Activated naive CD8-positive, alpha-beta T cell treated with anti-CD3 and anti-CD28 coated beads, Interleukin-2, amount 10 ng/mL, durations not matched to agents 7 days and 5 days (primary cell): ENCODE results near the gene MAP7. TPM values are rescaled to one million over a fixed set of nuclear protein-coding genes. Genes with fewer than 3 reads are reported as not detected.
"Not testable (repeated sequence)": the region's sequence is repeated elsewhere in the genome, so short reads cannot be mapped to it uniquely, and the experiment has no call there.

Experiments
- ATAC-seq: fragments of 150-1000 bp; cut with Tn5 transposase; one replicate; pipeline ENCODE4 v1.10.0; 2021; ENCODE audit warnings: low read depth, moderate library complexity
- POLR2A ChIA-PET: fragments of 350-600 bp; sonication (Branson Sonifier 250); formaldehyde crosslinking; loops from one replicate; lab custom pipeline; 2021; ENCODE audit warnings: antibody characterized with exemption; lab: Charles Lee
- DNase-seq: peaks from one replicate; pipeline ENCODE4 v3.0.0; 2021
- H3K27ac Mint-ChIP-seq: one replicate; pipeline ENCODE4 v1.8.0; 2022; ENCODE audit warnings: mild to moderate bottlenecking, mixed read lengths
- H3K27me3 Mint-ChIP-seq: one replicate; pipeline ENCODE4 v1.8.0; 2022; ENCODE audit warnings: mild to moderate bottlenecking, moderate library complexity, mixed read lengths
- H3K36me3 Mint-ChIP-seq: one replicate; pipeline ENCODE4 v1.8.0; 2021; ENCODE audit warnings: mild to moderate bottlenecking, mixed read lengths
- H3K4me1 Mint-ChIP-seq: one replicate; pipeline ENCODE4 v1.8.0; 2021; ENCODE audit warnings: mixed read lengths
- H3K4me3 Mint-ChIP-seq: one replicate; pipeline ENCODE4 v1.8.0; 2022; ENCODE audit warnings: mild to moderate bottlenecking, moderate library complexity, mixed read lengths
- H3K9me3 Mint-ChIP-seq: one replicate; pipeline ENCODE4 v1.8.0; 2021; ENCODE audit warnings: mixed read lengths
- total RNA-seq, 2 experiments: library from RNA; stranded (reverse); gene quantifications; one replicate each; pipeline ENCODE4 v1.2.3, GENCODE V29; 2021

Gene MAP7
- total RNA-seq, 2 experiments from 2014 or later, result 0.14 to 0.48 TPM

GRCh38 chr6:136404627-136405419 is 145.4 kb downstream of the MAP7 start:
- peaks cover 7% of the 10 kb centered on the region for H3K9me3 Mint-ChIP-seq

GRCh38 chr6:136404007-136404406 is 146.2 kb downstream of the MAP7 start:
- H3K4me3 Mint-ChIP-seq, result no peak overlapping the region
- DNase-seq (no peak), ATAC-seq (no peak)
- H3K36me3 Mint-ChIP-seq, result no peaks in the 10 kb centered on the region
- H3K27me3 Mint-ChIP-seq, result peaks cover 12% of the 10 kb centered on the region
- POLR2A ChIA-PET, result interaction anchor here (0.7 kb wide), 1 partner anchor 906 kb away, joined by 3 read pairs; the partner anchor contains the start of gene AHI1
- H3K27ac Mint-ChIP-seq, result no peak overlapping the region
- no peaks in the 10 kb centered on the region for H3K4me1 Mint-ChIP-seq
- H3K9me3 Mint-ChIP-seq, result peaks cover 7% of the 10 kb centered on the region

More at GRCh38 chr6:136404627-136405419, 145.4 kb downstream of the MAP7 start:
- no peaks in the 10 kb centered on the region for H3K4me1 Mint-ChIP-seq
- peaks cover 17% of the 10 kb centered on the region for H3K27me3 Mint-ChIP-seq
- ATAC-seq (no peak), DNase-seq (no peak)
- no peaks in the 10 kb centered on the region for H3K36me3 Mint-ChIP-seq
- no peak overlapping the region for H3K27ac Mint-ChIP-seq
- POLR2A ChIA-PET, result interaction anchor here (0.7 kb wide), 1 partner anchor 907 kb away, joined by 3 read pairs; the partner anchor contains the start of gene AHI1
- H3K4me3 Mint-ChIP-seq, result no peak overlapping the region

- H3K4me3 Mint-ChIP-seq, result no peak overlapping the region
- H3K27ac Mint-ChIP-seq, result no peak overlapping the region
- POLR2A ChIA-PET, result no interaction called here
- DNase-seq (no peak), ATAC-seq (no peak)
- peaks cover 9% of the 10 kb centered on the region for H3K27me3 Mint-ChIP-seq
- H3K36me3 Mint-ChIP-seq, result no peaks in the 10 kb centered on the region
- H3K9me3 Mint-ChIP-seq, result peaks cover 7% of the 10 kb centered on the region
- H3K4me1 Mint-ChIP-seq, result no peaks in the 10 kb centered on the region
Observed at GRCh38 chr6:136403110-136403980, 146.9 kb downstream of the MAP7 start.

- H3K27me3 Mint-ChIP-seq, result peaks cover 2% of the 10 kb centered on the region
- H3K27ac Mint-ChIP-seq, result no peak overlapping the region
- DNase-seq, result no peak
Observed at GRCh38 chr6:136401749-136402148, 148.5 kb downstream of the MAP7 start.

GRCh38 chr6:136401236-136401635 is 149.0 kb downstream of the MAP7 start:
- H3K27ac Mint-ChIP-seq, H3K4me3 Mint-ChIP-seq, H3K9me3 Mint-ChIP-seq, H3K4me1 Mint-ChIP-seq, H3K27me3 Mint-ChIP-seq, POLR2A ChIA-PET, DNase-seq, ATAC-seq, H3K36me3 Mint-ChIP-seq: not testable (repeated sequence)

More at GRCh38 chr6:136401749-136402148, 148.5 kb downstream of the MAP7 start:
- Mint-ChIP-seq H3K4me1 (no peaks in the 10 kb centered on the region), H3K36me3 (no peaks in the 10 kb centered on the region), H3K9me3 (peaks cover 7% of the 10 kb centered on the region), H3K4me3 (no peak overlapping the region)
- no peak for ATAC-seq
- POLR2A ChIA-PET, result no interaction called here

- H3K4me3 Mint-ChIP-seq, result no peak overlapping the region
- peaks cover 7% of the 10 kb centered on the region for H3K9me3 Mint-ChIP-seq
- H3K27me3 Mint-ChIP-seq, result no peaks in the 10 kb centered on the region
- POLR2A ChIA-PET, result no interaction called here
- DNase-seq (no peak), ATAC-seq (no peak)
- H3K27ac Mint-ChIP-seq, result no peak overlapping the region
- H3K36me3 Mint-ChIP-seq, result no peaks in the 10 kb centered on the region
- no peaks in the 10 kb centered on the region for H3K4me1 Mint-ChIP-seq
Observed at GRCh38 chr6:136398453-136398852, 151.8 kb downstream of the MAP7 start.

GRCh38 chr6:136396908-136397307 is 153.3 kb downstream of the MAP7 start:
- ATAC-seq, result no peak
- Mint-ChIP-seq H3K4me1 (no peaks in the 10 kb centered on the region), H3K4me3 (no peak overlapping the region), H3K9me3 (peaks cover 6% of the 10 kb centered on the region), H3K27ac (no peak overlapping the region), H3K36me3 (no peaks in the 10 kb centered on the region), H3K27me3 (peaks cover 2% of the 10 kb centered on the region)
- no peak for DNase-seq
- POLR2A ChIA-PET, result no interaction called here

- H3K9me3 Mint-ChIP-seq, H3K4me3 Mint-ChIP-seq, H3K4me1 Mint-ChIP-seq, H3K27ac Mint-ChIP-seq, ATAC-seq, DNase-seq, POLR2A ChIA-PET, H3K36me3 Mint-ChIP-seq: not testable (repeated sequence)
- peaks cover 15% of the 10 kb centered on the region for H3K27me3 Mint-ChIP-seq
Observed at GRCh38 chr6:136390959-136391358, 159.3 kb downstream of the MAP7 start.

GRCh38 chr6:136387316-136387715 is 162.9 kb downstream of the MAP7 start:
- ATAC-seq, result no peak
- DNase-seq, result no peak
- Mint-ChIP-seq H3K27me3 (peaks cover 19% of the 10 kb centered on the region), H3K36me3 (no peaks in the 10 kb centered on the region), H3K9me3 (no peaks in the 10 kb centered on the region), H3K27ac (no peak overlapping the region), H3K4me1 (no peaks in the 10 kb centered on the region), H3K4me3 (no peak overlapping the region)
- POLR2A ChIA-PET, result no interaction called here

- Mint-ChIP-seq H3K4me3 (no peak overlapping the region), H3K4me1 (no peaks in the 10 kb centered on the region), H3K36me3 (no peaks in the 10 kb centered on the region), H3K27me3 (peaks cover 15% of the 10 kb centered on the region), H3K9me3 (no peaks in the 10 kb centered on the region), H3K27ac (no peak overlapping the region)
- DNase-seq, result no peak
- POLR2A ChIA-PET, result no interaction called here
- no peak for ATAC-seq
Observed at GRCh38 chr6:136383268-136383937, 166.8 kb downstream of the MAP7 start.

- POLR2A ChIA-PET, result no interaction called here
- ATAC-seq (no peak), DNase-seq (no peak)
- Mint-ChIP-seq H3K4me3 (no peak overlapping the region), H3K27ac (no peak overlapping the region), H3K9me3 (no peaks in the 10 kb centered on the region), H3K4me1 (no peaks in the 10 kb centered on the region), H3K36me3 (no peaks in the 10 kb centered on the region), H3K27me3 (peaks cover 11% of the 10 kb centered on the region)
Observed at GRCh38 chr6:136382676-136383252, 167.5 kb downstream of the MAP7 start.

- ATAC-seq, result no peak
- H3K27me3 Mint-ChIP-seq, result peaks cover 9% of the 10 kb centered on the region
- no peak overlapping the region for H3K27ac Mint-ChIP-seq
Observed at GRCh38 chr6:136378888-136379287, 171.3 kb downstream of the MAP7 start.

GRCh38 chr6:136375836-136376235 is 174.4 kb downstream of the MAP7 start:
- H3K27me3 Mint-ChIP-seq, H3K4me1 Mint-ChIP-seq, H3K9me3 Mint-ChIP-seq, H3K27ac Mint-ChIP-seq, POLR2A ChIA-PET, DNase-seq, H3K36me3 Mint-ChIP-seq, H3K4me3 Mint-ChIP-seq, ATAC-seq: not testable (repeated sequence)

More at GRCh38 chr6:136378888-136379287, 171.3 kb downstream of the MAP7 start:
- POLR2A ChIA-PET, result no interaction called here
- H3K4me3 Mint-ChIP-seq, result no peak overlapping the region
- no peaks in the 10 kb centered on the region for H3K4me1 Mint-ChIP-seq
- H3K36me3 Mint-ChIP-seq, result no peaks in the 10 kb centered on the region
- H3K9me3 Mint-ChIP-seq, result no peaks in the 10 kb centered on the region
- DNase-seq, result no peak
